HL-60 (cell line): ENCODE results near the gene FOSB.

Source experiments
- TF ChIP-seq, protein P1 (sequence below): IDR thresholded peaks from one replicate; pipeline ENCODE4 v1.5.1; 2011; ENCODE audit warnings: low read length, control low read depth, inconsistent platforms; ENCODE audit not compliant: insufficient read depth
- TF ChIP-seq, protein P2 (sequence below): IDR thresholded peaks from 2 replicates; pipeline ENCODE4 v1.6.1; 2012; ENCODE audit warnings: low read depth; ENCODE audit not compliant: insufficient replicate concordance

DNA sequence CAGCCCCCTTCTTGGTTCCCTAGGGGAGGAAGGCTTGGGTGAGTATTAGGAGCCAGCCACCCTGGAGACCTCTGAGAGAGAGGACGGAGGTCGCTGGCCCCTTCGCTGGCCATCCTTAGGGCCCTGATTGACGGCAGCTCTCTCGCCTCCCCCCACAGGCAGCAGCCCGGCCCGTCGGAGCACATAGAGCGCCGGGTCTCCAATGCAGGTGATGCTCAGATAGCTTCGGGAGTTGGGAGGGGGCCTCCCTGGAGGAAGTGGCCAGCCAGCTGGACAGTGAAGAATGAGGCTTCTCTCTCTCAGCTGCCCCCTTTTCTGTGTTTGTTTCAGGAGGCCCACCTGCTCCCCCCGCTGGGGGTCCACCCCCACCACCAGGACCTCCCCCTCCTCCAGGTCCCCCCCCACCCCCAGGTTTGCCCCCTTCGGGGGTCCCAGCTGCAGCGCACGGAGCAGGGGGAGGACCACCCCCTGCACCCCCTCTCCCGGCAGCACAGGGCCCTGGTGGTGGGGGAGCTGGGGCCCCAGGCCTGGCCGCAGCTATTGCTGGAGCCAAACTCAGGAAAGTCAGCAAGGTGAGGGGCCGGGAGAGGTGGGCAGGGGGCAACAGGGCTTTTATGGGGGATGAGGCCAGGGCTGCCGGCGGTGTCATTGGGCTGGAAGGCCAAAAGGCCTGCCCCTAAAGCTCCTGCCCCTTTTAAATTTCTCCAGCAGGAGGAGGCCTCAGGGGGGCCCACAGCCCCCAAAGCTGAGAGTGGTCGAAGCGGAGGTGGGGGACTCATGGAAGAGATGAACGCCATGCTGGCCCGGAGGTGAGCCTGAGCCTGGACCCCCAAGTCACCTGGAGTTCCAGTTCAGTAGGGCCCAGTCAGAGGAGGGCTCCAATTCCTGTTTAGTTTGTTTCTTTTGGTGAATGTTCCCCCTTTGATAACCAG, 54.5 kb downstream of the FOSB start:
- TF ChIP-seq, protein P1, sequence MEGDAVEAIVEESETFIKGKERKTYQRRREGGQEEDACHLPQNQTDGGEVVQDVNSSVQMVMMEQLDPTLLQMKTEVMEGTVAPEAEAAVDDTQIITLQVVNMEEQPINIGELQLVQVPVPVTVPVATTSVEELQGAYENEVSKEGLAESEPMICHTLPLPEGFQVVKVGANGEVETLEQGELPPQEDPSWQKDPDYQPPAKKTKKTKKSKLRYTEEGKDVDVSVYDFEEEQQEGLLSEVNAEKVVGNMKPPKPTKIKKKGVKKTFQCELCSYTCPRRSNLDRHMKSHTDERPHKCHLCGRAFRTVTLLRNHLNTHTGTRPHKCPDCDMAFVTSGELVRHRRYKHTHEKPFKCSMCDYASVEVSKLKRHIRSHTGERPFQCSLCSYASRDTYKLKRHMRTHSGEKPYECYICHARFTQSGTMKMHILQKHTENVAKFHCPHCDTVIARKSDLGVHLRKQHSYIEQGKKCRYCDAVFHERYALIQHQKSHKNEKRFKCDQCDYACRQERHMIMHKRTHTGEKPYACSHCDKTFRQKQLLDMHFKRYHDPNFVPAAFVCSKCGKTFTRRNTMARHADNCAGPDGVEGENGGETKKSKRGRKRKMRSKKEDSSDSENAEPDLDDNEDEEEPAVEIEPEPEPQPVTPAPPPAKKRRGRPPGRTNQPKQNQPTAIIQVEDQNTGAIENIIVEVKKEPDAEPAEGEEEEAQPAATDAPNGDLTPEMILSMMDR, result no peak
- TF ChIP-seq, protein P2, sequence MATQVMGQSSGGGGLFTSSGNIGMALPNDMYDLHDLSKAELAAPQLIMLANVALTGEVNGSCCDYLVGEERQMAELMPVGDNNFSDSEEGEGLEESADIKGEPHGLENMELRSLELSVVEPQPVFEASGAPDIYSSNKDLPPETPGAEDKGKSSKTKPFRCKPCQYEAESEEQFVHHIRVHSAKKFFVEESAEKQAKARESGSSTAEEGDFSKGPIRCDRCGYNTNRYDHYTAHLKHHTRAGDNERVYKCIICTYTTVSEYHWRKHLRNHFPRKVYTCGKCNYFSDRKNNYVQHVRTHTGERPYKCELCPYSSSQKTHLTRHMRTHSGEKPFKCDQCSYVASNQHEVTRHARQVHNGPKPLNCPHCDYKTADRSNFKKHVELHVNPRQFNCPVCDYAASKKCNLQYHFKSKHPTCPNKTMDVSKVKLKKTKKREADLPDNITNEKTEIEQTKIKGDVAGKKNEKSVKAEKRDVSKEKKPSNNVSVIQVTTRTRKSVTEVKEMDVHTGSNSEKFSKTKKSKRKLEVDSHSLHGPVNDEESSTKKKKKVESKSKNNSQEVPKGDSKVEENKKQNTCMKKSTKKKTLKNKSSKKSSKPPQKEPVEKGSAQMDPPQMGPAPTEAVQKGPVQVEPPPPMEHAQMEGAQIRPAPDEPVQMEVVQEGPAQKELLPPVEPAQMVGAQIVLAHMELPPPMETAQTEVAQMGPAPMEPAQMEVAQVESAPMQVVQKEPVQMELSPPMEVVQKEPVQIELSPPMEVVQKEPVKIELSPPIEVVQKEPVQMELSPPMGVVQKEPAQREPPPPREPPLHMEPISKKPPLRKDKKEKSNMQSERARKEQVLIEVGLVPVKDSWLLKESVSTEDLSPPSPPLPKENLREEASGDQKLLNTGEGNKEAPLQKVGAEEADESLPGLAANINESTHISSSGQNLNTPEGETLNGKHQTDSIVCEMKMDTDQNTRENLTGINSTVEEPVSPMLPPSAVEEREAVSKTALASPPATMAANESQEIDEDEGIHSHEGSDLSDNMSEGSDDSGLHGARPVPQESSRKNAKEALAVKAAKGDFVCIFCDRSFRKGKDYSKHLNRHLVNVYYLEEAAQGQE, result no peak
